Mammary epithelial cell (primary cell): Measurements from ENCODE around the gene CUTA.

Experiments used
- CTCF ChIP-seq, 2 donors: IDR thresholded peaks in 1 of 2; conservative IDR thresholded peaks in 1 of 2; 2 replicates each; pipeline ENCODE4 v1.5.1; 2011 to 2012; ENCODE audit warnings: inconsistent platforms in 2 of 2, low read length in 2 of 2, mild to moderate bottlenecking in 2 of 2, control low read depth in 1 of 2, low read depth in 1 of 2; ENCODE audit not compliant: insufficient read depth in 1 of 2; ENCODE audit errors: extremely low read depth in 1 of 2
- EZH2 ChIP-seq: IDR thresholded peaks from 2 replicates; pipeline ENCODE4 v1.6.1; 2012; ENCODE audit warnings: low read length, inconsistent platforms, borderline replicate concordance

GRCh38 chr6:33428966-33429749 lies 11.3 kb upstream of the CUTA start:
- TF ChIP-seq CTCF (conservative IDR thresholded peaks at IDR 0.05 in 1 of 2, IDR thresholded peaks at IDR 0.05 in 1 of 2; ENCODE audit: extremely low read depth in 1 of 2, insufficient read depth in 1 of 2, low read depth in 1 of 2, low read length in 2 of 2) = no peak
- TF ChIP-seq EZH2 = no peak
